ENCODE measurements around the gene ACTRT2.

Gene ACTRT2

GRCh38 chr1:3031401-3032221 lies 10.3 kb downstream of the ACTRT2 start:
- DNase-seq (ENCODE audit: low read depth in 2 of 2, low spot score in 1 of 2) = no peak

- DNase-seq (ENCODE audit: low read depth in 2 of 2, low spot score in 1 of 2) = no peak
These were observed 11.2 kb downstream of the ACTRT2 start for GRCh38 chr1:3032371-3033039.

- DNase-seq (ENCODE audit: low read depth in 2 of 2, low spot score in 1 of 2) = peak; percentile 13 to 16
These were observed 11.9 kb downstream of the ACTRT2 start for GRCh38 chr1:3033040-3033789.

GRCh38 chr1:3033790-3034090 lies 12.5 kb downstream of the ACTRT2 start:
- DNase-seq (ENCODE audit: low read depth in 2 of 2, low spot score in 1 of 2) = no peak

GRCh38 chr1:3034162-3034561 lies 12.9 kb downstream of the ACTRT2 start:
- DNase-seq (ENCODE audit: low read depth in 2 of 2, low spot score in 1 of 2) = no peak

GRCh38 chr1:3034728-3035562 lies 13.7 kb downstream of the ACTRT2 start:
- no peak for DNase-seq (ENCODE audit: low read depth in 2 of 2, low spot score in 1 of 2)

GRCh38 chr1:3035563-3036446 lies 14.5 kb downstream of the ACTRT2 start:
- DNase-seq (ENCODE audit: low read depth in 2 of 2, low spot score in 1 of 2) = no peak

GRCh38 chr1:3036447-3037280 lies 15.4 kb downstream of the ACTRT2 start:
- DNase-seq (ENCODE audit: low read depth in 2 of 2, low spot score in 1 of 2) = no peak

GRCh38 chr1:3037281-3038040 lies 16.2 kb downstream of the ACTRT2 start:
- DNase-seq (ENCODE audit: low read depth in 2 of 2, low spot score in 1 of 2) = no peak

- DNase-seq (ENCODE audit: low read depth in 2 of 2, low spot score in 1 of 2) = no peak
These were observed 16.9 kb downstream of the ACTRT2 start for GRCh38 chr1:3038113-3038551.

- no peak for DNase-seq (ENCODE audit: low read depth in 2 of 2, low spot score in 1 of 2)
These were observed 17.4 kb downstream of the ACTRT2 start for GRCh38 chr1:3038571-3039181.

- DNase-seq (ENCODE audit: low read depth in 2 of 2, low spot score in 1 of 2) = no peak
These were observed 18.7 kb downstream of the ACTRT2 start for GRCh38 chr1:3040004-3040403.

GRCh38 chr1:3042481-3042880 lies 21.2 kb downstream of the ACTRT2 start:
- DNase-seq (ENCODE audit: low read depth in 2 of 2, low spot score in 1 of 2) = no peak

- DNase-seq (ENCODE audit: low read depth in 2 of 2, low spot score in 1 of 2) = no peak
These were observed 27.9 kb downstream of the ACTRT2 start for GRCh38 chr1:3049164-3049563.

GRCh38 chr1:3049905-3050304 lies 28.6 kb downstream of the ACTRT2 start:
- DNase-seq (ENCODE audit: low read depth in 2 of 2, low spot score in 1 of 2) = no peak

- DNase-seq (ENCODE audit: low read depth in 2 of 2, low spot score in 1 of 2) = no peak
These were observed 29.3 kb downstream of the ACTRT2 start for GRCh38 chr1:3050603-3051002.

GRCh38 chr1:3051270-3052268 lies 30.3 kb downstream of the ACTRT2 start:
- no peak for DNase-seq (ENCODE audit: low read depth in 2 of 2, low spot score in 1 of 2)
